Activated CD4-positive, alpha-beta T cell treated with anti-CD3 and anti-CD28 coated beads, Interleukin-2, amount 10 ng/mL, durations not matched to agents 24 days and 14 days (primary cell): ENCODE measurements around the gene PFKL. TPM values are rescaled to one million over a fixed set of nuclear protein-coding genes. Genes with fewer than 3 reads are reported as not detected.

Source experiments
- DNase-seq: peaks from one replicate; pipeline ENCODE4 v3.0.0; 2022
- H3K27ac Mint-ChIP-seq: one replicate; pipeline ENCODE4 v1.8.0; 2022; ENCODE audit warnings: mild to moderate bottlenecking, mixed read lengths
- H3K27me3 Mint-ChIP-seq: one replicate; pipeline ENCODE4 v1.8.0; 2022; ENCODE audit warnings: mixed read lengths
- H3K36me3 Mint-ChIP-seq: one replicate; pipeline ENCODE4 v1.8.0; 2022; ENCODE audit warnings: low read depth, mild to moderate bottlenecking, mixed read lengths
- H3K4me1 Mint-ChIP-seq: one replicate; pipeline ENCODE4 v1.8.0; 2021; ENCODE audit warnings: mixed read lengths
- H3K4me3 Mint-ChIP-seq: one replicate; pipeline ENCODE4 v1.8.0; 2022; ENCODE audit warnings: mild to moderate bottlenecking, moderate library complexity, mixed read lengths
- H3K9me3 Mint-ChIP-seq: one replicate; pipeline ENCODE4 v1.8.0; 2021; ENCODE audit warnings: mixed read lengths
- intact Hi-C: fragments of 100-400 bp; cut with micrococcal nuclease; formaldehyde crosslinking; loops from one replicate; pipeline ENCODE4 v1.15.1; 2023
- total RNA-seq: library from RNA; stranded (reverse); gene quantifications from 2 replicates; pipeline ENCODE4 v1.2.3, GENCODE V29; 2022

The PFKL gene
- total RNA-seq, result 157 and 162 TPM in 2 replicates

GRCh38 chr21:44299458-44300261 is at the start of gene PFKL:
Gene PFKL, plus strand, starts transcription at chr21:44300053. Its CDS starts 53 bp downstream, at chr21:44300106.
- no peaks in the 10 kb centered on the region for H3K9me3 Mint-ChIP-seq
- H3K4me3 Mint-ChIP-seq, result peak within 1 kb of the TSS; percentile 91
- H3K36me3 Mint-ChIP-seq, result peaks cover 3% of the 10 kb centered on the region
- no peaks in the 10 kb centered on the region for H3K27me3 Mint-ChIP-seq
- DNase-seq, result peak; percentile 91
- H3K4me1 Mint-ChIP-seq, result peaks cover 37% of the 10 kb centered on the region
- H3K27ac Mint-ChIP-seq, result peak within 1 kb of the TSS; percentile 98
- intact Hi-C loops, result loop anchor here (5.0 kb wide), 2 partner anchors 38 to 287 kb away; partner anchors contain the start of genes CFAP410 and TRAPPC10

- no peaks in the 10 kb centered on the region for H3K9me3 Mint-ChIP-seq
- no peak for DNase-seq
- intact Hi-C loops, result no loop called here
- H3K27ac Mint-ChIP-seq, result no peak overlapping the region
- H3K4me1 Mint-ChIP-seq, result peaks cover 2% of the 10 kb centered on the region
- no peaks in the 10 kb centered on the region for H3K36me3 Mint-ChIP-seq
- H3K27me3 Mint-ChIP-seq, result peaks cover 9% of the 10 kb centered on the region
- H3K4me3 Mint-ChIP-seq, result no peak overlapping the region
Measured at GRCh38 chr21:44253832-44254710, 45.8 kb upstream of the PFKL start.

DNA sequence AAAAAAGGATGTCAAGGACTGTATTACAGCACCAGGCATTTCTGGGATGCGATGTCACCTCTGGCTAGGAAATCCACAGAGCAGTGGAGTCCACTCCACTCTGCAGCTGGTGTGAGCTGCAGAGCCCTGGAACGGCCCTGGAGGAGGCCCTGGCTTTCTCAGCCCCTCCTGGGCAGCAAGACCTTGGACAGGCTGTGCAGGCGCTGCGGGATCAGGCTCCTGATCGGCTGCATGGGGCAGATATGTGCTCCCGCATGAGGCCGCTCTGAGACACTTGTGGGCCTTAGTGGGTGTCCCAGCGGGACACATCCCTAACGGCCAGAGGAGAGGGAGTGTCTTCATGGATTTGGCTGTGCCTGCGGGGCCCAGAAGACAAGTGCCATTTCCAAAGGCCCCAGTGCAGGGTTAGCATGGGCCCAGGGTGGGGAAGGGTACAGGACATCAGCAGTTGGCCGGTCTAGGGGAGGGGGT is 44.3 kb upstream of the PFKL start:
- Mint-ChIP-seq H3K27me3 (peaks cover 9% of the 10 kb centered on the region), H3K36me3 (no peaks in the 10 kb centered on the region), H3K27ac (no peak overlapping the region), H3K4me3 (no peak overlapping the region), H3K9me3 (no peaks in the 10 kb centered on the region), H3K4me1 (peaks cover 2% of the 10 kb centered on the region)
- intact Hi-C loops, result no loop called here
- no peak for DNase-seq

DNA sequence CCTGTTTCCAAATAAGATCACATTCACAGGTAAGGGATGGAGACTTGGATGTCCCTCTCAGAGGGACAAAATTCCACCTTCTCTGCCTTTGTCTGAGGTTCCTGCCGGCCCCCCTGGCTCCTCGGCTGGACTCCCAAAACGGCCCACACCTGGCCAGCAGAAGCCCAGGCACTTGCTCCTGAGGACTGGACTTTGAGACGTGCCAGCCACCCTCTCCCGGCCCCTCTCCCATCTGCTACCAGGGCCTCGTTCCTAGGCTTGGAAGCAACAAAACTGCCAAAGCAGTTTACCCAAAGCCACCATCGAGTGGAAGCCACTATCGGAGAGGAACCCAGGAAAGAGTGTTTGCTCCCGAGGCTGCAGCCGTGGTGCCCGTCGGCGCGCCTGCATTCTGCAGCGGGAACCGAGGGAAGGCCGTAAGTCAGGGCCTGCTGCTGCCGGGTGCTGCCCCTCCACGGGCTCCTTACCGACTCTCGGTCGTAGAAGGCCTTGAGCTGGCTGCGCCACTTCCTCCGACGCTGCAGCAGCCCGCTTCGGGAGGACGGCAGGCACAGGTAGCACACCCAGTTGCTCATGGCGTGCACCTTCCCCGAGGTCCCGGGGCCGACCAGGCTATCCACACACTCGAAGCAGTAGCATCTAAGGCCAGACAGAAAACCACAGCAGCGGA is 41.7 kb upstream of the PFKL start:
- intact Hi-C loops, result no loop called here
- Mint-ChIP-seq H3K9me3 (no peaks in the 10 kb centered on the region), H3K27ac (no peak overlapping the region), H3K4me1 (peaks cover 2% of the 10 kb centered on the region), H3K36me3 (no peaks in the 10 kb centered on the region), H3K27me3 (peaks cover 11% of the 10 kb centered on the region), H3K4me3 (no peak overlapping the region)
- DNase-seq, result no peak

- Mint-ChIP-seq H3K27ac (no peak overlapping the region), H3K36me3 (no peaks in the 10 kb centered on the region), H3K4me3 (no peak overlapping the region), H3K9me3 (no peaks in the 10 kb centered on the region), H3K4me1 (peaks cover 2% of the 10 kb centered on the region), H3K27me3 (peaks cover 7% of the 10 kb centered on the region)
- no peak for DNase-seq
- intact Hi-C loops, result no loop called here
Measured at GRCh38 chr21:44259082-44259705, 40.7 kb upstream of the PFKL start.

- no peaks in the 10 kb centered on the region for H3K36me3 Mint-ChIP-seq
- H3K27ac Mint-ChIP-seq, result no peak overlapping the region
- DNase-seq, result no peak
- H3K9me3 Mint-ChIP-seq, result no peaks in the 10 kb centered on the region
- H3K27me3 Mint-ChIP-seq, result peaks cover 4% of the 10 kb centered on the region
- H3K4me1 Mint-ChIP-seq, result no peaks in the 10 kb centered on the region
- no peak overlapping the region for H3K4me3 Mint-ChIP-seq
- intact Hi-C loops, result no loop called here
Measured at GRCh38 chr21:44260066-44260465, 39.8 kb upstream of the PFKL start.

DNA sequence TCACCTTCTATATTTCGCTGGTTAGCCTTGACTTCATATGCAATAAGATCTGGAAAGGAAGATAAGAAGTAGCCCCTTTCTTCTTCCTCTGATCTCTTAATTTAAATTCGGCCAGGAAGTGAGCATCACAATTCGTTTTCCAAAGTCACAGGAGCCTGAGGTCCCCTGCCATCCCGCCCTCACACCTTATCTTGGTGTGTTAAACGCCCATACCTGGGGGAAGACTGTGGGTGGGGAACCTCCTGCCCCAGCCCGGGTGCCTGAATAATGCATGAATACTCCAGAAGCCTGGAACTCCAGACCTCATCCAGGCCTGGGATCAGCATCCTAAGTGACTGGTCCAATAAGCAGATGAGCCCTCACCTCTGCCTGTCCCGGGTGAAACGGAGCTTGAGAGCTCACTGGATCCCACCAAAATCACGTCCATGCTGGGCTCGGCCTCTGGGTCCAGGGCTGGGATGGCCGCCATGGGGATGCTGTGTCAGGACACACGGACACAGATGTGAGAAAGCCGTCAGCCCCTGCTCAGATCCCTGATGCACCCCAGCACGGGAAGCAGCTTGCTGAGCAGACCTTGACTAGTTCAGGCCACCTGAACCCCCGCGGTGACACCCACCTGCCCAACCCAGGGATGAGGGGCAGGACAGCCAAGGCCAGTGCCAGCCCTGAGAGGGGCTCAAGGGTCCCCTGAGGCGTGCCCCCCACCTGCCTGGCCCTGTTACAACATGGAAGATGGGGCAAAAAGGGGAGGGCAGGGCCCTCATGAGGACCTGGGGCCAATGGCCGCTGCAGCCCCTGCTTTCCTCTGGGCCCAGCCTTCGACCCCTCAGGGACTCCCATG is 38.8 kb upstream of the PFKL start:
- DNase-seq, result no peak
- H3K27ac Mint-ChIP-seq, result no peak overlapping the region
- H3K36me3 Mint-ChIP-seq, result no peaks in the 10 kb centered on the region
- H3K4me3 Mint-ChIP-seq, result no peak overlapping the region
- no peaks in the 10 kb centered on the region for H3K9me3 Mint-ChIP-seq
- no peaks in the 10 kb centered on the region for H3K4me1 Mint-ChIP-seq
- H3K27me3 Mint-ChIP-seq, result peaks cover 4% of the 10 kb centered on the region
- intact Hi-C loops, result no loop called here

DNA sequence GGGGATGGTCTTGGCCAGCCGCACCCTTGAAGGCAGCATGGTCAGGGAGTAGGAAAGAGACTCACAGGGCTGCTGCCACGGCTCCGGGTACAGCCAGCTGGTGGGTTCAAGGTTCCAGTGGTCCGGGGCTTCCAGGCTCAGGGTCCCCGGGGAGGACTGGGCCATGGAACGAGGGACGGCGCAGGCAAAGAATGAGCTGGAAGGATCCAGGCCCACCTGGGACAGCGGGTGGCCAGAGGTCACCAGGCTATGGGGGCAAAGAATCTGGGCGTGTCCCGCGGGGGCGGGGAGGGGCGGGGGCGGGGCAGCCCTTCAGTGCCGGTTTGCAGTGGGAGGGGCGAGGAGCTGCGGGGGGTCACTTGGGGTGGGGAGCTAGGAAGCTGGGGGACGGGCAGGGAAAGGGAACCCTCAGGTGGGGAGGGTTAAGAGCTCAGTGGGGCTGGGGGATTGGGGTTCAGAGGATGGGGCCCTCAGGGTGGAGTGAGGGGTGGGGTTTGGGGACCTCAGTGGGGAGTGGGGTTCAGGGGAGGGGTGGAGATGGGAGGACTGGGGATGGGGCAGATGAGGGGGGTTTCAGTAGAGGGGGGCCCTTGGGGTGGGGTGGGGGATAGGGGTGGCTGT is 38.1 kb upstream of the PFKL start, which contains the start of gene DNMT3L:
TSS of gene DNMT3L (minus strand) at position 223 of the 621 bp plus-strand sequence. CDS start 638 bp downstream, outside the sequence.
- Mint-ChIP-seq H3K36me3 (no peaks in the 10 kb centered on the region), H3K4me3 (no peak within 1 kb of the TSS), H3K27ac (no peak within 1 kb of the TSS), H3K27me3 (peaks cover 4% of the 10 kb centered on the region), H3K4me1 (no peaks in the 10 kb centered on the region), H3K9me3 (no peaks in the 10 kb centered on the region)
- intact Hi-C loops, result no loop called here
- no peak for DNase-seq

DNA sequence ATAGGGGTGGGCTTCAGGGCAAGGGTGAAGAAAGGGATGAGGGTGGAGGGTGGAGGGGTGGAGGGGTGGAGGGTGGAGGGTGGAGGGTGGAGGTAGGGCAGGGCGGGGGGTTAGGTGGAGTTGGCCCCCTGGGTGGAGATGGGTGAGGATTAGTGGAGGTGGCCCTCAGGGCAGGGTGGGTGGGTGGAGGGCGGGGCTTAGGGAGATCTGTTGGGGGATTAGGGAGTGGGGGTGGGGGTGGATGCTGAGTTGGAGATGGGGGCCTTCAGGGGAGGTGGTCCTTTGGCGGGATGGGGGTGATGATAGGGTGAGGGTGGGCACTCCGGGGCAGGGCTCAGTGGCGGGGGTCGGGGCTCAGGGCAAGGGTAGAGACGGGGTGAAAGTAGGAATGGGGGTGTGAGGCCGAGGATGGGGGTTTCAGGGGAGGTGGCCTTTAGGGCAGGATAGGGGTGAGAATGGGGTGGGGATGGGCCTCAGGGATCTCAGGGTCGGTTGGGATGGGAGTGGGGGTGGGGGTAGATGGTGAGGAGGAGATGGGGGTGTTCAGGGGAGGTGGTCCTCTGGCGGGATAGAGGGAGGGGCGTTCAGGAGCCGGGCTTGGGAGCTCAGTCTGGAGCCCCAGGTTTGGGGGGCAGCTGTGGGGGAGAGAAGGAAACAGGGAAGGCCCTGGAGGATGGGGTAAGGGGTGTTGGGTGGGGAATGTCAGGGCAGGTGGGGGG is 37.4 kb upstream of the PFKL start:
- Mint-ChIP-seq H3K4me1 (no peaks in the 10 kb centered on the region), H3K27me3 (peaks cover 4% of the 10 kb centered on the region), H3K9me3 (no peaks in the 10 kb centered on the region), H3K27ac (no peak overlapping the region), H3K36me3 (no peaks in the 10 kb centered on the region), H3K4me3 (no peak overlapping the region)
- DNase-seq, result no peak
- intact Hi-C loops, result no loop called here

DNA sequence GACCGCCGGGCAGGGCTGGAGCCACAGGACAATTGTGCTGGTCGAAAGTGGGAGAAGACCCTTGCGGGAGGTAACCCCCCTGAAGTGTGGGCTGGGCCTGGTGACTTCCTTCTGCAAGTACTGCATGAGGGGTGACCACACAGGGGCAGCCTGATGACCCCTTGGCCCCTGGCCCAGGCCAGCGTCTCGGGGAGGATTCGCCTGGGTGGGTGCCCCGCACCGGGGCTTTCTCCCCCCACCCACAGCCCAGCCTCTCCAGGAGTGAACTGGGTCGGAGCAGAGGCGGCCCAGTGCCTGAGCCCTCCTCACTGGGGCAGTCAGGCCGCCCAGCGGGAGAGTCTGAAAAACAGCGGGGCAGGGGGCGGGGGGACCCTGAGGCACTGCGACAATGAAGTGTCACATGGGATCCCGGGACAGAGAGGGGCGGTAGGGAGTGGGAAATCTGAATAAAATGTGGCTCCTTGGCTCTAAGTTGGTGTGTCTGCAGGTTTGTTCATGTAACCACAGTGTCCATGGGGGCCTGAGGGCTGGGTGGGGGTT is 36.6 kb upstream of the PFKL start:
- no peak overlapping the region for H3K4me3 Mint-ChIP-seq
- no peaks in the 10 kb centered on the region for H3K4me1 Mint-ChIP-seq
- H3K36me3 Mint-ChIP-seq, result no peaks in the 10 kb centered on the region
- intact Hi-C loops, result no loop called here
- DNase-seq, result no peak
- peaks cover 4% of the 10 kb centered on the region for H3K27me3 Mint-ChIP-seq
- no peak overlapping the region for H3K27ac Mint-ChIP-seq
- no peaks in the 10 kb centered on the region for H3K9me3 Mint-ChIP-seq

DNA sequence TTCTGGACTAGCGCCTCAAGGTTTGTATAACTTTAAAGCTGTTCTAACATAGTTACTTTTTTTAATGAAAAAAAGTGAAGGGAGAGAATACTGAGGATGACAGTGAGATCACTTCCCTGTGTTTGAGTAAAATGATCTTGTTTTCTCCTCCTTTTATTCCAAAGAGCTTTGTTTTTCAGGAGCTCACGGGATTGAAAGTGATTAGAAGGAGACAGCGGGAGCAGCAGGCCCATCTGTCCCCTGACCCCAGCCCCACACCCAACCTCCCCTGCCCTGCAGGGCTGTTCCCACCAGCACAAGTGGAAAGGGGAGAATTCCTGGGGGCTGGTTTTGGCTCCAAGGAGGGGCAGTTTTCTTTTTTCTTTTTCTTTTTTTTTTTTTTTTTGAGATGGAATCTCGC is 36.1 kb upstream of the PFKL start:
- no peaks in the 10 kb centered on the region for H3K4me1 Mint-ChIP-seq
- intact Hi-C loops, result no loop called here
- no peak overlapping the region for H3K27ac Mint-ChIP-seq
- no peaks in the 10 kb centered on the region for H3K9me3 Mint-ChIP-seq
- peaks cover 3% of the 10 kb centered on the region for H3K27me3 Mint-ChIP-seq
- no peak overlapping the region for H3K4me3 Mint-ChIP-seq
- no peaks in the 10 kb centered on the region for H3K36me3 Mint-ChIP-seq
- DNase-seq, result no peak
